Stimulated activated CD8-positive, alpha-beta memory T cell treated with anti-CD3 and anti-CD28 coated beads, Interleukin-4, amount 100 ng/mL, for 48 hours (primary cell): ENCODE data around the gene PXYLP1.
"Not testable (repeated sequence)": the region's sequence is repeated elsewhere in the genome, so short reads cannot be mapped to it uniquely, and the experiment has no call there.

Experiments
- DNase-seq: peaks from one replicate; pipeline ENCODE4 v3.0.0-alpha.2; 2020

The PXYLP1 gene

GRCh38 chr3:141302364-141303141 is 70.9 kb downstream of the PXYLP1 start:
- DNase-seq: no peak

DNA sequence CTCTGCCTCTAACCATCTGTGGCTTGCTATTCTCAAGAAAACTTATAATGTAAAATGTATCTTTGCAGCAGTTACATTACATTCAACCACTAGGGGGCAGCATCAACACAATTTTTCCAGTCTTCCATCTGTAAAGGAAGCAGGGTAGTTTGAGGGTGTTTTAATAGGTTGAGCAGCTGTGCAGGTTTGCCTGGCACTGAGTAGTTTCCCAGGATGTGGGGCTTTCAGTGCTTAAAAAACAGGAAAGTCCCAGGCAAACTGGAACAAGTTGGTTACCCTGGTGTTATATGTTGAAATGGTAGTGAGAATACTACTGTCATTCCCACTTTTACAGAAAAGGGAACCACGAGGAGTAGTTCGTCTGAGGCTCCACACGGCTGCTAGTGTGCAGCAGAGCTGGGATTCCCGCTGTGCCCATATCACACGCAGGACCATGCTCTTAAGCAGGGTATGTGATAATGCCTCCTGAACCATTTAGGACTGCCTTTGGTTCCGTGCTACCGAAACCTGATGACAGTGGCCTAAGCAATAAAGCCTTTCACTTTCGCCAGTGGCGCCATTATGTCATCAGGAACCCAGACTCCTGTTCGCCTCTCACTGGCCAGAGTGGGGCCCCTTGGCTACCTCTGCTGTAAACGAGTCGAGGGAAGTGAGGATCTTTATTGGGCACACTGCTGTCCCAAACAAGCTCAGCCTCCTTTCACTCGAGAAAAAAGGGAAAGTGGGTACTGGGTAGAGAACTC is 72.0 kb downstream of the PXYLP1 start:
- peak; percentile 62 for DNase-seq

DNA sequence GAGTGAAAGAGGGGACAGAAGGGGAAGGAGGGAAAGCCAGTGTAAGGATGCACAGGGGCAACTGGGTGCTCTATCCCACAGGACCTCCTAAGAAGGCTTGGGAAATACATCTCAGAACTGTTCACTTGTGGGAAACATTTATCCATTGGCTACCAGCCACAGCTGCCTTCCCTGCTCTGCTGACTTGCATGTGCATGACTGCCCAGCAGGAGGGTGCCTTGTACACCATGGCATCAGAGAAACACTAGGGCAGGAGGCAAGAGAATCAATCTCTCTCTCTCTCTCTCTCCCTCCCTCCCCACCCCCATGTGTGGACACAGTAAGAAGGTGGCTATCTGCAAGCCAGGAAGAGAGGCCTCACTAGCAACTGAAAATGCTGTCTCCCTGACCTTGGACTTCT is 73.8 kb downstream of the PXYLP1 start:
- no peak for DNase-seq

DNA sequence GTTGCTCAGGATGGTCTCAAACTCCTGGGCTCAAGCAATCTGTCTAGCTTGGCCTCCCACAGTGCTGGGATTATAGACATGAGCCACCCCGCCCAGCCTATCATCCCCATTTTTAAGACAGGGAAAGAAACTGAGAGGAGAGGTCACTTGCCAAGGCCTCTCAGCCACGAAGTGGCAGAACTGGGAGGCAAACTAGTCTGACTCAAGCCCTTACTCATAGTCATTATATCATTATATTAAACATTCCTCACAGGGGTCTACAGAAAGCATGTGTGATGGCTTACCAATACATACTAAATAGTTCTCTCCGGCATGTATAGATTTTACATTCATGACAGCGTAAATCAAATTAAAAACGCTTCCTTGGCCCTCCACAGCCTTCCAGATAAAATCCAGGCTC is 74.7 kb downstream of the PXYLP1 start:
- DNase-seq: no peak

DNA sequence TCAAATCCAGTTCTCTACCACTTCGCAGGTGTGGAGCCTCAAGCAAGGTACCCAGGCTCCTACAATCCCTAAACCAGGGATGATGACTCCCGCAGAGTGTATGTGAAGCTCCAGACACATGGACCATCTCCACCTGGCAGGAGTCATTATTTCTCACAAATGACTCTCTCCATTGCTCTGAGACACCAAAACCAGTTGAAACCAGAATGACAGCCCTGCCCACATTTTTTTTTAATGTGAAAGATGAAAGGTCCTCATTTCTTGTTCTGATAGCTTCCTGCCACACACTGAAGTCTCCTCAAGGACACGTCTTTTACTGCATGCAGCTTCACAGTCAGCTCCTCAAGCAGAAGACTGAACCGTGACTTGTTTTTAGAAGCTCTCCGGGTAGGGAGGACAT is 75.3 kb downstream of the PXYLP1 start:
- DNase-seq: no peak

GRCh38 chr3:141307351-141308059 is 75.9 kb downstream of the PXYLP1 start:
- peak; percentile 40 for DNase-seq

GRCh38 chr3:141308588-141309218 is 77.1 kb downstream of the PXYLP1 start:
- DNase-seq: no peak

GRCh38 chr3:141311170-141311495 is 79.5 kb downstream of the PXYLP1 start:
- DNase-seq: no peak

DNA sequence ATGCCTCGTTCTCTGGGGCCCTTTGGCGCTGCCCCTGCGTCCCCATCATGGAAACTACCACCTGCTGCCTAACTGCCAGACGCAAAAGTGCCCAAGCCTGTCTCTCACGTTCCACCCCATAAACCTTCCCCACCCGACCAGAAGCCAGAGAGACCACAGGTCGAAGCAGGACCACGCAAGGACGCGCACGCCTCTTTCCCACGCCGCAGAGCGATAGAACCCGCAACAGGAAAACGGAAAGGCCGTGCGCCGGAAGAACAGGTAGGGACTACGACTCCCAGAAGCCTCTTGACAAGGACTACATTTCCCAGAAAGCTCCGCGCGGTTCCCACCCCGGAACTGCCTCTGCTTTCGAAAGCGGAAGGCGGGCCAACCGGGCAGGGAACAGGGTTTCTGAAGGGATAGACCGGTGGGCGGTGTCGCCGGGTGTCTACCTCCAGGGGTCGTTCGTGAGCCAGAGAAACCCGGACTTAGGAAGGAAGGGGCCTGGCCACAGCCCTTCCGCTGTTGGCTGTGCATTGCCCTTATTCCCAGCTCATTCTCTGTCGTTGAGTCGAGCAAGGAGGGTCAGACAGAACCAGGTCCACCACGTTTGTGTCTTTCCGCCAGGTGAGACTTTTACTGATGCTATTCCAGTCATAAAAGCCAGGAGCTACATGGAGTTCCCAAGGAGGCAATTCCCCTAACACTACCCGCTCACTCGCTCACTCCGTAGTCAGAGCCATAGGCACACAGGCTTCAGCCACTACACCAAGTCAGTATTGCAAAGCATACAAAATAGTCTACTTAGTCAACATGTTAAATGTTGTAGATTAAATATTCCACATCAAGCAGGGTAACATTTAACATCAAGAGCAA is 80.1 kb downstream of the PXYLP1 start:
- DNase-seq: peak; percentile 99

DNA sequence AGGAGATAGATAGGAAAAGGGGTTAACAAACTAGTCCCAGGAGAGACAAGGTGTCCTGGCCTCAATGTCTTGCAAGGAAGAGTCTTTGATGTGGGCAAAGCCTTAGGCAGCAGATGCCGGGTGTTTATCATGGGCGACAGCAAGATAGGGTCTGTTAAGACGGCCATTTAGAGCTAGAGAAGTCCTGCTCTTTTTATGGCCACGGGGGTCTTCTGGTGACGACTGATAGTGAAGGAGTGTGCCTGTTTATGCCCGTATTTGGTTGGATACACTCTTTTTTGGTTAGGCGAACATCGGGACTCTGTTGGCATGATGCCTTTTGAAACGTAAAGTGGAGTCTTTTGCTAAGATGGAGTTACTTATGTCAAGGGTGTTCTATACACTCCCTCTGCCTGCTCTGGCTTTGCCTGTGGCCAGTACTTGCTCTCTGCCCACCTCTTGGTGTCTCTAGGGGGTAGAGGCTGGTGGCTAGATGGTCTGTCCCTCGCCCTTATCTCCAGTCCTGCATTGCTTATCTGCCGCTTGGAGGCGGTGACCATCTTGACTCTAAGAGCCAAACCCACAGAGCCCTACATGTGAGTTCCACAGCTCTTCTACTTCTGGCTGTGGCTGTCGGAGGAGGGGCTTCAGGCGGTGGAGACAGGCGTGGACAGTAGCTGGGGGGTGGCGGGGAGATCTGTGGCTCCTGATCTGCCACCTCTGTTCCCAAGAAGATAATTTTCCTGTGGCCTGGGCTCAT is 80.9 kb downstream of the PXYLP1 start:
- no peak for DNase-seq

GRCh38 chr3:141313093-141313683 is 81.6 kb downstream of the PXYLP1 start:
- DNase-seq: no peak

DNA sequence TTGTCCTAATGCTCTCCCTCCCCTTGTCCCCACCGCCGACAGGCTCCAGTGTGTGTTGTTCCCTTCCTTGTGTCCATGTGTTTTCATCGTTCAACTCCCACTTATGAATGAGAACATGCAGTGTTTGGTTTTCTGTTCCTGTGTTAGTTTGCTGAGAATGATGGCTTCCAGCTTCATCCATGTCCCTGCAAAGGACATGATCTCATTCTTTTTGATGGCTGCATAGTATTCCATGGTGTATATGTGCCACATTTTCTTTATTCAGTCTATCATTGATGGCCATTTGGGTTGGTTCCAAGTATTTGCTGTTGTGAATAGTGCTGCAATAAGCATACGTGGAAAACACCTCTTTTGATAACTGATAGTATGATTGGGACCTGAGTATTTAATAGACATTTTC is 82.8 kb downstream of the PXYLP1 start:
- not testable (repeated sequence) for DNase-seq

DNA sequence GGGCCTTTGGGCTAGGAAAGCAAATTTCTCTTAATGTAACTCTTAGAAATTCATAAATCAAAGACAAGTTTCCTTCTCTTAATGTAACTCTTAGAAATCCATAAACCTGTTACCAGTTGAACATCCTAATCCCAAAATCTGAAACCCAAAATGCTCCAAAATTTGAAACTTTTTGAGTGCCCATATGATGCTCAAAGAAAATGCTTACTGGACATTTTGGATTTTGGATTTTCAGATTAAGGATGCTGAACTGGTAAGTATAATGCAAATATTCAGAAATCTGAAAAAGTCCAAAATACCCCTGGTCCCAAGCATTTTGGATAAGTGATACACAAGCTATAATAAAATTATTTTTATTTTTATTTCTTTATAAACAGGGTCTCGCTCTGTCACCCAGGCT is 85.2 kb downstream of the PXYLP1 start:
- no peak for DNase-seq

GRCh38 chr3:141320399-141321108 is 88.9 kb downstream of the PXYLP1 start:
- no peak for DNase-seq

DNA sequence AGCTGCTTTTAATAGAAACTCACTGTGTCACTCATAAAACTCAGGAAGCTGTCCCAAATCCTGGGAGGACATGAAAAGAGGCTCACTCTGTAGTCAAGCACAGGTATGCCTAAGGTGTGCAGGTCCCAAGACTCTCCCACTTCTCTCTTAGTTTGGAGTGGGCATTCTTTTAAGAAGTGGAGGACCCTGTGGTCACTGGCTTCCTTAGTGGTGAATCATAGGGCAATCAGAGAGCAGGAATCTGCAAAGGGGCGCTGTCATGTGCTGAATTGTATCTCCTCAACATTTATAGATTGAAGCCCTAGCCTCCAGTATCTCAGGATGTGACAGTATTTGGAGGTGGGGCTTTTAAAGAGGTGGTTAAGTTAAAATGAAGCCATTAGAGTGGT is 89.5 kb downstream of the PXYLP1 start:
- no peak for DNase-seq

- DNase-seq: no peak
Observed at GRCh38 chr3:141323936-141324704, 92.5 kb downstream of the PXYLP1 start.

GRCh38 chr3:141326123-141326522 is 94.5 kb downstream of the PXYLP1 start:
- no peak for DNase-seq

DNA sequence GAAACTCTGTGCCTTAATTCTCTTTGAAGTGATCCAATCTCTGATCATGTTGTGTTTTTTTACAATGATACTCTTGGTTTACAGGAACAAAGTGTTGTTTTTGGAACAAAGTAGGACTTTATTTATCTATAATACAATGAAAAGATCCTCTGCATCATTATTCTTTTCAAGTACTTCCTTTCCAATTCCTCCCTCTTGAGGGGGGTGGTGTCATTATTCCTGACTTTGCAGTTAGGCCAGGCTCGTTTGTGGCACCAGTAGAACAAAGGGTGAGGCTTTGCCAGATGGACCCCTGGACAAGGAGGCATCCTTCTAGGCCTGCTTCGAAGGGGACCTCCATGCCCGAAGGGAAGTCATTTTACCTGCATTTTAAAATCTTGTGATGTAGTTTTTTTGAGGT is 95.0 kb downstream of the PXYLP1 start:
- DNase-seq: no peak

- DNase-seq: peak; percentile 38
Observed at GRCh38 chr3:141328286-141329166, 96.9 kb downstream of the PXYLP1 start.
